RPMI7951 (cell line): ENCODE results near the gene CECR2. TPM values are rescaled to one million over a fixed set of nuclear protein-coding genes. Genes with fewer than 3 reads are reported as not detected.

Experiments
- DNase-seq: peaks from one replicate; pipeline ENCODE4 v3.0.0-alpha.2; 2012; ENCODE audit warnings: low read depth
- total RNA-seq: library from RNA; depleted of rRNA; stranded (reverse); fragments of >200 nt; shearing (Covaris generic); gene quantifications from 2 replicates; pipeline ENCODE4 v1.2.3, GENCODE V29; 2014; rRNA removed

The CECR2 gene
- total RNA-seq, 1 experiment from 2014 or later, result 0.12 TPM

DNA sequence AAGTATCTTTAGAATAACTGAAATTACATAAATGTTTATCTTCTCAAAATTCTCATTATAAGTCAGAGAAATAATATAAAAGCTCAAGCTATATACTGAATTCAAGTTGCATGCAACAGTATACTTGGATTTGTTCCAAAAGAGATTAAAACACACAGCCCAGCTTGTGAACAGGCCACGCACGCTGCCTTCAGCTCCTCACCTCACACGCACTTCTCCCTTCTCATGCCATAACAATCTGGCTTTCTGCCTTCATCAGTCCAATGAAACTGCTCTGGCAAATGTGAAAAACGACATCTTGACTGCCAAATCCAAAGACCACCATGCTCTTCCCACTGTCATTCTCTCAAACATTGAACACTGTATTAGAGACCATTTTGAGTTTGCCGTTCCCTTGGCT, 237.2 kb downstream of the CECR2 start:
- DNase-seq, result no peak

Other genes with a start within 250 kb of the CECR2 start
- not detected in 2 replicates for gene TMEM121B, start 248.1 kb upstream of the CECR2 start, total RNA-seq
- 22.2 and 26.3 TPM in 2 replicates for gene HDHD5, start 210.2 kb upstream of the CECR2 start, total RNA-seq
- 4.6 and 5.2 TPM in 2 replicates for gene ADA2, start 150.0 kb upstream of the CECR2 start, total RNA-seq
- gene SLC25A18, start 194.0 kb downstream of the CECR2 start, total RNA-seq, result not detected in 2 replicates